Activated CD4-positive, alpha-beta T cell treated with anti-CD3 and anti-CD28 coated beads, Interleukin-2, amount 10 ng/mL, durations not matched to agents 24 days and 14 days (primary cell): ENCODE data around the gene PTBP1. TPM values are rescaled to one million over a fixed set of nuclear protein-coding genes. Genes with fewer than 3 reads are reported as not detected.

Source experiments
- DNase-seq: peaks from one replicate; pipeline ENCODE4 v3.0.0; 2022
- H3K27ac Mint-ChIP-seq: one replicate; pipeline ENCODE4 v1.8.0; 2022; ENCODE audit warnings: mild to moderate bottlenecking, mixed read lengths
- H3K27me3 Mint-ChIP-seq: one replicate; pipeline ENCODE4 v1.8.0; 2022; ENCODE audit warnings: mixed read lengths
- H3K36me3 Mint-ChIP-seq: one replicate; pipeline ENCODE4 v1.8.0; 2022; ENCODE audit warnings: low read depth, mild to moderate bottlenecking, mixed read lengths
- H3K4me1 Mint-ChIP-seq: one replicate; pipeline ENCODE4 v1.8.0; 2021; ENCODE audit warnings: mixed read lengths
- H3K4me3 Mint-ChIP-seq: one replicate; pipeline ENCODE4 v1.8.0; 2022; ENCODE audit warnings: mild to moderate bottlenecking, moderate library complexity, mixed read lengths
- H3K9me3 Mint-ChIP-seq: one replicate; pipeline ENCODE4 v1.8.0; 2021; ENCODE audit warnings: mixed read lengths
- intact Hi-C: fragments of 100-400 bp; cut with micrococcal nuclease; formaldehyde crosslinking; loops from one replicate; pipeline ENCODE4 v1.15.1; 2023
- total RNA-seq: library from RNA; stranded (reverse); gene quantifications from 2 replicates; pipeline ENCODE4 v1.2.3, GENCODE V29; 2022

Gene PTBP1
- total RNA-seq, 1 donor from 2014 or later: 789 TPM

- Mint-ChIP-seq H3K27me3 (no peaks in the 10 kb centered on the region), H3K27ac (no peak overlapping the region), H3K4me1 (peaks cover 16% of the 10 kb centered on the region), H3K4me3 (no peak overlapping the region), H3K9me3 (no peaks in the 10 kb centered on the region), H3K36me3 (peaks cover 61% of the 10 kb centered on the region)
- no peak for DNase-seq
- intact Hi-C loops: no loop called here
These were observed 8.6 kb downstream of the PTBP1 start for GRCh38 chr19:805600-806550.

- intact Hi-C loops: no loop called here
- H3K9me3 Mint-ChIP-seq: no peaks in the 10 kb centered on the region
- no peak for DNase-seq
- H3K27me3 Mint-ChIP-seq: no peaks in the 10 kb centered on the region
- H3K36me3 Mint-ChIP-seq: peaks cover 60% of the 10 kb centered on the region
- H3K27ac Mint-ChIP-seq: no peak overlapping the region
- H3K4me3 Mint-ChIP-seq: no peak overlapping the region
- H3K4me1 Mint-ChIP-seq: peaks cover 12% of the 10 kb centered on the region
These were observed 9.7 kb downstream of the PTBP1 start for GRCh38 chr19:806815-807421.

DNA sequence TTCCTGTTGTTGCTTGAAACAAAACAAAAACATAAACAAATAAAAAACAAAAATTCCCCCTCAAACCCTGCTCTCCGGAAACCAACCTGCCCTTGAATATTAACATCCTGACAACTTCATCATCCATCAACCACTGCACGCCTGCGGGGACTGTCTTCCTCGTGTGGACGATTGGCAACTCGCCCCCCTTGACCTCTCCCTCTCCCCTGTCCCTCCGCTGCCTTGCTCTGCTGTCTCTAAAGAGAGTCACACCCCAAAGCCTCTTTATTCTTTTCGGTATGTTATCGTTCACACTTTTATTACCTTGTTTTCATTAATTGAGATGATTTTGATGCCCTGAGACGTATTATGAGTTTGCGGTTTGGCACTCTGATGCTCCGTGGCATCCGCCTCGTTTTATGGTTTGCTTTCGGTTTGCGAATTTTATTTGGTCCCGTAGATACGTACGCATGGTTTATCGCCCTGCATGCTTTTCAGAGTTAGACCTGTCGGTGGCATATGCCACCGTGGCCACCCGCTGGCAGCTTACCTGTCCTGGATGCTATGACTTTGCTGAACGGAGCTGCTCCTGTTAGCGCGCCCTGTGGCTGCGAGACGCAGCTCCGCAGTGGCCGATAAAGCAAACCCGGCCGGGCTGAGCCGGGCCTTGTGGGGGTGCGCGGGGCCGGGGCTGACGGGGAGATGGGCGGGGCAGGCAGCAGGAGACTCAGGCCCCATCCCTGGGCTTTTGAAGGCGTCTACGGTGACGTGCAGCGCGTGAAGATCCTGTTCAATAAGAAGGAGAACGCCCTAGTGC lies 10.6 kb downstream of the PTBP1 start:
- Mint-ChIP-seq H3K4me1 (peaks cover 7% of the 10 kb centered on the region), H3K27ac (no peak overlapping the region), H3K9me3 (no peaks in the 10 kb centered on the region), H3K36me3 (peaks cover 54% of the 10 kb centered on the region), H3K27me3 (no peaks in the 10 kb centered on the region), H3K4me3 (no peak overlapping the region)
- DNase-seq: no peak
- intact Hi-C loops: no loop called here

DNA sequence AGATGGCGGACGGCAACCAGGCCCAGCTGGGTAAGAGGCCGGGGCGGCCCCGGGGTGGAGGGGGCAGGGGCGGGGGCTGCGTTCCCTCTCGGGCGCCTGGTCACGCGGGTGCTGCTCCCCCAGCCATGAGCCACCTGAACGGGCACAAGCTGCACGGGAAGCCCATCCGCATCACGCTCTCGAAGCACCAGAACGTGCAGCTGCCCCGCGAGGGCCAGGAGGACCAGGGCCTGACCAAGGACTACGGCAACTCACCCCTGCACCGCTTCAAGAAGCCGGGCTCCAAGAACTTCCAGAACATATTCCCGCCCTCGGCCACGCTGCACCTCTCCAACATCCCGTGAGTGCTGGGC lies 11.1 kb downstream of the PTBP1 start:
- peaks cover 53% of the 10 kb centered on the region for H3K36me3 Mint-ChIP-seq
- H3K27me3 Mint-ChIP-seq: no peaks in the 10 kb centered on the region
- no peaks in the 10 kb centered on the region for H3K9me3 Mint-ChIP-seq
- no peak overlapping the region for H3K27ac Mint-ChIP-seq
- intact Hi-C loops: no loop called here
- DNase-seq: no peak
- peaks cover 6% of the 10 kb centered on the region for H3K4me1 Mint-ChIP-seq
- no peak overlapping the region for H3K4me3 Mint-ChIP-seq

DNA sequence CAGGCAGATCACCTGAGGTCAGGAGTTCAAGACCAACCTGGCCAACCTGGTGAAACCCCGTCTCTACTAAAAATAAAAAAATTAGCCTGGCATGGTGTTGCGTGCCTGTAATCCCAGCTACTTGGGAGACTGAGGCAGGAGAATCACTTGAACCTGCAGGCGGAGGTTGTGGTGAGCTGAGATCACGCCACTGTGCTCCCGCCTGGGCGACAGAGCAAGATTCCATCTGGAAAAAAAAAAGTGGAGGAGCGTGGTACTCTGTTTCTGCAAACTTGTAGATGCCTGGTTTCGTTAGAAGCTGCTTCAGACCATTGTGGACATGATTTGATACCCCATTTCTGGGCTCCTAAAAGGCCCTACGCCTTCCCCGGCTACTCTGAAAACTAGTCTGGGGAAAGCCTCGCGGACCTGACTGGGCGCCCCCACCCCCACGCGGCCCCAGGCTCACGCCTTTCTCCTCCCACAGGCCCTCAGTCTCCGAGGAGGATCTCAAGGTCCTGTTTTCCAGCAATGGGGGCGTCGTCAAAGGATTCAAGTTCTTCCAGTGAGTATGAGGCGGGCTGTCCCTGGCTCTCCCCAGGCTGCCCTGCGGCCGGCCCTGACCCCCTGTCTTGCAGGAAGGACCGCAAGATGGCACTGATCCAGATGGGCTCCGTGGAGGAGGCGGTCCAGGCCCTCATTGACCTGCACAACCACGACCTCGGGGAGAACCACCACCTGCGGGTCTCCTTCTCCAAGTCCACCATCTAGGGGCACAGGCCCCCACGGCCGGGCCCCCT lies 13.0 kb downstream of the PTBP1 start:
- Mint-ChIP-seq H3K4me3 (no peak overlapping the region), H3K27me3 (no peaks in the 10 kb centered on the region), H3K4me1 (peaks cover 6% of the 10 kb centered on the region), H3K27ac (no peak overlapping the region), H3K36me3 (peaks cover 54% of the 10 kb centered on the region), H3K9me3 (no peaks in the 10 kb centered on the region)
- intact Hi-C loops: no loop called here
- DNase-seq: no peak

- Mint-ChIP-seq H3K36me3 (peaks cover 55% of the 10 kb centered on the region), H3K4me3 (no peak overlapping the region), H3K4me1 (peaks cover 6% of the 10 kb centered on the region), H3K27me3 (no peaks in the 10 kb centered on the region), H3K27ac (no peak overlapping the region), H3K9me3 (peaks cover 4% of the 10 kb centered on the region)
- intact Hi-C loops: no loop called here
- no peak for DNase-seq
These were observed 13.7 kb downstream of the PTBP1 start for GRCh38 chr19:810883-811489.

DNA sequence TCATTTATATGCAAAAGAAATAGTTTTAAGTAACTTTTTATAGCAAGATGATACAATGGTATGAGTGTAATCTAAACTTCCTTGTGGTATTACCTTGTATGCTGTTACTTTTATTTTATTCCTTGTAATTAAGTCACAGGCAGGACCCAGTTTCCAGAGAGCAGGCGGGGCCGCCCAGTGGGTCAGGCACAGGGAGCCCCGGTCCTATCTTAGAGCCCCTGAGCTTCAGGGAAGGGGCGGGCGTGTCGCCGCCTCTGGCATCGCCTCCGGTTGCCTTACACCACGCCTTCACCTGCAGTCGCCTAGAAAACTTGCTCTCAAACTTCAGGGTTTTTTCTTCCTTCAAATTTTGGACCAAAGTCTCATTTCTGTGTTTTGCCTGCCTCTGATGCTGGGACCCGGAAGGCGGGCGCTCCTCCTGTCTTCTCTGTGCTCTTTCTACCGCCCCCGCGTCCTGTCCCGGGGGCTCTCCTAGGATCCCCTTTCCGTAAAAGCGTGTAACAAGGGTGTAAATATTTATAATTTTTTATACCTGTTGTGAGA lies 14.3 kb downstream of the PTBP1 start:
- peaks cover 9% of the 10 kb centered on the region for H3K9me3 Mint-ChIP-seq
- no peak overlapping the region for H3K27ac Mint-ChIP-seq
- intact Hi-C loops: no loop called here
- no peaks in the 10 kb centered on the region for H3K27me3 Mint-ChIP-seq
- DNase-seq: no peak
- no peak overlapping the region for H3K4me3 Mint-ChIP-seq
- H3K36me3 Mint-ChIP-seq: peaks cover 60% of the 10 kb centered on the region
- peaks cover 6% of the 10 kb centered on the region for H3K4me1 Mint-ChIP-seq

DNA sequence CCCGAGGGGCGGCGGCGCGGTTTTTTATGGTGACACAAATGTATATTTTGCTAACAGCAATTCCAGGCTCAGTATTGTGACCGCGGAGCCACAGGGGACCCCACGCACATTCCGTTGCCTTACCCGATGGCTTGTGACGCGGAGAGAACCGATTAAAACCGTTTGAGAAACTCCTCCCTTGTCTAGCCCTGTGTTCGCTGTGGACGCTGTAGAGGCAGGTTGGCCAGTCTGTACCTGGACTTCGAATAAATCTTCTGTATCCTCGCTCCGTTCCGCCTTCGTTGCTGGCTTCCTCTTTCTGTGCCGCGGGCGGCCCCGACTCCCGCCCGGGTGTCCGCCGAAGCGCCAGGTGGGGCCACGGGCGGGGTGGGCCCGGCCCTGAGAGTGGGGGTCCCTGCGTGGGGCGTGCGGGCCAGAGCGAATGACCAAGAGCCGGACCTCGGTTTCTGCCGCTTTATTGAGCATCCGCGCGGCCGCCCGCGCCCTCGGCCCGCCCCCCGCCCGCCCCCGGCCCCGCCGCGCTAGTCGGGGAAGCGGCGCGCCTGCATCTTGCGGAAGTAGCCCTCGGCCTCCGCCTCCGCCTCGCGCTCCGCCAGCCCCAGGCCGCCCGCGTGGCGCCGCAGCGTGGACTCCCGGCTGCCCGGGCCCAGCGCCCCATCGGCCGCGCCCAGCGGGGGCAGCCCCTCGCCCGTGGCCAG lies 14.9 kb downstream of the PTBP1 start:
- peaks cover 15% of the 10 kb centered on the region for H3K9me3 Mint-ChIP-seq
- H3K36me3 Mint-ChIP-seq: peaks cover 61% of the 10 kb centered on the region
- H3K4me1 Mint-ChIP-seq: peaks cover 6% of the 10 kb centered on the region
- no peak overlapping the region for H3K4me3 Mint-ChIP-seq
- intact Hi-C loops: no loop called here
- DNase-seq: no peak
- H3K27ac Mint-ChIP-seq: no peak overlapping the region
- H3K27me3 Mint-ChIP-seq: no peaks in the 10 kb centered on the region

GRCh38 chr19:812747-813218 lies 15.5 kb downstream of the PTBP1 start:
- no peak for DNase-seq
- H3K27ac Mint-ChIP-seq: no peak overlapping the region
- peaks cover 15% of the 10 kb centered on the region for H3K9me3 Mint-ChIP-seq
- intact Hi-C loops: no loop called here
- H3K4me3 Mint-ChIP-seq: no peak overlapping the region
- H3K4me1 Mint-ChIP-seq: peaks cover under 1% of the 10 kb centered on the region
- no peaks in the 10 kb centered on the region for H3K27me3 Mint-ChIP-seq
- H3K36me3 Mint-ChIP-seq: peaks cover 55% of the 10 kb centered on the region

- Mint-ChIP-seq H3K9me3 (peaks cover 15% of the 10 kb centered on the region), H3K27me3 (no peaks in the 10 kb centered on the region), H3K4me1 (no peaks in the 10 kb centered on the region), H3K27ac (no peak overlapping the region), H3K4me3 (no peak overlapping the region), H3K36me3 (peaks cover 51% of the 10 kb centered on the region)
- no peak for DNase-seq
- intact Hi-C loops: no loop called here
These were observed 16.2 kb downstream of the PTBP1 start for GRCh38 chr19:813219-814151.

DNA sequence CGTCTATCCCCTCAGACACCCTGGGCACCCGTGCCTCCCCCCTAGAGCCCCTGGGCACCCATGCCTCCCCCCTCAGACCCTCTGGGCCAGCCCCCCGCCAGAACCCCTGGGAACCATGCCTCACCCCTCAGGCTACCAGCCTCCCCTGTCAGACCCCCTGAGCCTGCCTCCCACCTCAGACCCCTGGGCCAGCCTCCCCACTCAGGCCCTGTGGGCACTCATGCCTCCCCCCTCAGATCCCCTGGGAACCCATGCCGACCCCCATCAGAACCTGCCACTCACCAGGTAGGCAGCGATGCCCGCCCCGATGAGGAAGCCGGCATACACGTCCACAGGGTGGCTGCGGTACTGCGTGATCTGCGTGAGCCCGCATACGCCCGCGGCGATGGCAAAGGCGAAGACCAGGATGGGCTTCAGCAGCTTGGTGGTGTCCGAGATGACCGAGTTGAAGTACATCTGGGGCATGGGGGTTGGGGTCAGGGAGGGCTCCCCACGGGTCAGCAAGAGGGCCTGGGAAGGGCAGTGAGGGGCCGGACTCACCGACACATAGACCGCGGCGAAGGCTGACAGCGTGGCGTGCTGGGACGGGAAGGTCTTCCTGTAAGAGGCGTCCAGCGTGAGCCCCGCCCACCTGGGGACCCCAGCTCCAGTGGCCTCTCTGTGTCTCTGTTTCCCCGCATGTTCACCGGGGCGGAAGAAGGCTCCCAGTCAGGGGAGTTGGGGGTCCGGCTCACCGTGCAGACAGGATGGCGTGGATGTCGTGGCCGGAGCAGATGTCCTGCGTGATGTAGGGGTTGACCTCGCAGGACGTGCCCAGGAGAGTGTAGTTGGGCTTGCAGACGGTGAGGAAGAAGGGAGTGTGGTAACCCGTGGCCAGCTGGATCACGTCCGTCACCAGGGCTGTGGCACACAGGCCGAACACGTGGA lies 17.2 kb downstream of the PTBP1 start:
- DNase-seq: no peak
- no peak overlapping the region for H3K27ac Mint-ChIP-seq
- peaks cover 15% of the 10 kb centered on the region for H3K9me3 Mint-ChIP-seq
- intact Hi-C loops: no loop called here
- no peaks in the 10 kb centered on the region for H3K27me3 Mint-ChIP-seq
- H3K36me3 Mint-ChIP-seq: peaks cover 47% of the 10 kb centered on the region
- no peak overlapping the region for H3K4me3 Mint-ChIP-seq
- no peaks in the 10 kb centered on the region for H3K4me1 Mint-ChIP-seq
